Fibroblast of pulmonary artery (primary cell): Measurements from ENCODE around the gene DCAF17.

ENCODE experiments used
- DNase-seq: peaks from one replicate; pipeline ENCODE4 v3.0.0-alpha.2; 2010; ENCODE audit warnings: low read depth
- H3K4me3 ChIP-seq: replicated peaks from 2 replicates; pipeline ENCODE4 v1.5.1; 2011; ENCODE audit warnings: low read depth, mild to moderate bottlenecking, control low read depth, low read length, moderate library complexity
- TF ChIP-seq, protein P1 (sequence below): IDR thresholded peaks from 2 replicates; pipeline ENCODE4 v1.5.1; 2011; ENCODE audit warnings: mild to moderate bottlenecking, control low read depth, low read length, inconsistent platforms; ENCODE audit errors: missing control alignments

Gene DCAF17

DNA sequence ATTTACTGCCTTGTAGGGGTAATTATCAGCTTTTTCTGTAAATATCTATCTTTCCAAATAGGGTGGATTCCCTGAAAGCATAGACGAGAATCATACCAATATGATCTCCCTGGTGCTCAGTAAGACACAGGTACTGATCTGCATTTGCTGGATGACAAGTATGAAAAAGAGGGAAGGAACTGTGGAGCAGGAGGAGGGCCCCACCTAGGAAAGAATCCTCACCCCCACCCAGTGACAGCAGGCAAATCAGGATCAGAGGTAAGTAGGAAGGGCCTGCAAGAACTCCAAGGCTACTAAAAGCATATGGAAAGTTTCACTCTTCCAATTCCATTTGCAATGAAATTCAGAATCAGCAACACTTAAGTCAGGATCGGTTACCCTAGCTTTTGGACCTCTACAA lies 42.5 kb upstream of the DCAF17 start:
- DNase-seq: no peak
- TF ChIP-seq, protein P1, sequence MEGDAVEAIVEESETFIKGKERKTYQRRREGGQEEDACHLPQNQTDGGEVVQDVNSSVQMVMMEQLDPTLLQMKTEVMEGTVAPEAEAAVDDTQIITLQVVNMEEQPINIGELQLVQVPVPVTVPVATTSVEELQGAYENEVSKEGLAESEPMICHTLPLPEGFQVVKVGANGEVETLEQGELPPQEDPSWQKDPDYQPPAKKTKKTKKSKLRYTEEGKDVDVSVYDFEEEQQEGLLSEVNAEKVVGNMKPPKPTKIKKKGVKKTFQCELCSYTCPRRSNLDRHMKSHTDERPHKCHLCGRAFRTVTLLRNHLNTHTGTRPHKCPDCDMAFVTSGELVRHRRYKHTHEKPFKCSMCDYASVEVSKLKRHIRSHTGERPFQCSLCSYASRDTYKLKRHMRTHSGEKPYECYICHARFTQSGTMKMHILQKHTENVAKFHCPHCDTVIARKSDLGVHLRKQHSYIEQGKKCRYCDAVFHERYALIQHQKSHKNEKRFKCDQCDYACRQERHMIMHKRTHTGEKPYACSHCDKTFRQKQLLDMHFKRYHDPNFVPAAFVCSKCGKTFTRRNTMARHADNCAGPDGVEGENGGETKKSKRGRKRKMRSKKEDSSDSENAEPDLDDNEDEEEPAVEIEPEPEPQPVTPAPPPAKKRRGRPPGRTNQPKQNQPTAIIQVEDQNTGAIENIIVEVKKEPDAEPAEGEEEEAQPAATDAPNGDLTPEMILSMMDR: no peak

DNA sequence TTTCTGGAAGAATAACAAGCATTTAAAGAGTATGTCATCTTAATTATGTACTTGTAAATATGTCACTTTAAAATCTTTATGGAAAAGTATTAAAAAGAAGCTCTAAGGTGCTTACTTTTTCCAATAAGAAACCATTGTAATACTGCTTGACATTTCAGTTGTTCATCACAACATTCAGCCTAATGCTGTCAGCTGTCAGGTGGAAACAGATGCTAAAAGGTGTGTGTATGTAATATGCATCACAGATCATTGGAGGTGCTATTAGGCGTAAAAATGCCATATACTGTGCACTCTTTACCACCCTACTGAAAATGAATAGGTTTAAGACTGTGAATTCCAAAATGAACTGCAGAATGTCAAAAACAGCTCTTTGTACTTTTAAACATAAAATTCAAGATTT lies 40.5 kb upstream of the DCAF17 start:
- no peak overlapping the region for H3K4me3 ChIP-seq
- DNase-seq: no peak
- TF ChIP-seq, protein P1: no peak

More for the DNA sequence above, 42.5 kb upstream of the DCAF17 start:
- no peak overlapping the region for H3K4me3 ChIP-seq

DNA sequence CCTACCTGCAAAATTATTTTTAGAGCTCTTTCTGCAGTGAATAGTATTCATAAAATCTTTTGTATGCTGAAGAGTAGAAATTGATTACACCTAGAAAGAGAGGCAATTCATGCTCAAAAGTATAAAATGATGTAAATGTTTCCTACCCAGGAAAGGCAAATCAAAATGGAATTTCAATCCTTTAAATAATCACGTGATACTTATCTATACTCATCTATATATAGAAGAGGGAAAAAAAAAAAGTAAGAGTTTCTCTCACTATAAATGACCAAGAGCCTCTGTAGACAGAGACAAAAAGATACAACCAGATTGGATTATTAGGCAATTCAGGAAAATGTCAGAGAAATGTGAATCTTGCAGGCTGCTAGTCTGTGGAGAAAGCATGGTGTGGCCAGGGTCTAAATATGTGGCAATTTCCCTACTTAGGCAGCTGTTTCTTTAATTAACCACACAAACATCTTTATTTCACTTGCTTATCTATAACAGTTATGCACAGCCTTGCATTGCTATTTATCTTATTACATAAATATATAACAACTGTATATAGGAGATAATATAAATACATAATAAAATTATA lies 39.8 kb upstream of the DCAF17 start:
- no peak overlapping the region for H3K4me3 ChIP-seq
- TF ChIP-seq, protein P1: no peak
- peak; percentile 33 for DNase-seq

DNA sequence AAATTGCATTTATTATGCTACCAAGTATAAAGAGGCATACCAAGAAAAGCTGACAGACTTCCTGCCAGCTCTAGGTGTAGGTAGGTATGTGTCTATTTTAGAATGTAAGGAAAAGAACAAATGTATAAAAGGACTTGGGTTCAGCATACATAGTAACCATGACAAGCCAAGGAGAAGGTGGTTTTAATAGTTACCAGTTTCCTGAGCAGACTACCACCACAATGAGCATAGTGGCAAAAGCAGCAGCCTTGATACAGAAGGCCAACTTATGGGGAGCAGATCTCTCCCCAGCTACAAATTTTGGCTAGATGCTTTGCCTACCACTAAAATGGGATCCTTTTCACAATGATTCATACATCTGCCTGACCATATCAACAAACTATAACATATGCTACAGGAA lies 34.7 kb upstream of the DCAF17 start:
- H3K4me3 ChIP-seq: no peak overlapping the region
- TF ChIP-seq, protein P1: no peak
- no peak for DNase-seq

DNA sequence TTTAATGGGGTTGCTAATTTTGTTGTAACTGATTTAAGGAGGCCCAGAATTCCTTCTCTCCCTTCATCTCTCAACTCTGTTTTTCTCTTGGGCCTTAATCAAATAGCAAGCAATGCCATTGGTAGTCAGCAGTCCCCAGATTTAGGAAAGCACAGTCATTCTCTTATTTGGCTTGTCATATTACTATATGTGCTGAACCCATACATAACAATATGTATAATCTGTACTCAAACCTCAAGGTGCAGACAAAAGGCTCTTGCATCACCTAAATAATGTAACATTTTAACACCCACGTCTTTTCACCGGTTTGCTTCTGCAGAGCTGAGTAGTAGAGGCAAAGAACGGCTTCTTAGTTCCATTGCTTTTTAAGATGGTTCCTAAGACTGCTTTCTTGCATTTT lies 33.6 kb upstream of the DCAF17 start:
- no peak for DNase-seq
- TF ChIP-seq, protein P1: no peak
- H3K4me3 ChIP-seq: no peak overlapping the region

DNA sequence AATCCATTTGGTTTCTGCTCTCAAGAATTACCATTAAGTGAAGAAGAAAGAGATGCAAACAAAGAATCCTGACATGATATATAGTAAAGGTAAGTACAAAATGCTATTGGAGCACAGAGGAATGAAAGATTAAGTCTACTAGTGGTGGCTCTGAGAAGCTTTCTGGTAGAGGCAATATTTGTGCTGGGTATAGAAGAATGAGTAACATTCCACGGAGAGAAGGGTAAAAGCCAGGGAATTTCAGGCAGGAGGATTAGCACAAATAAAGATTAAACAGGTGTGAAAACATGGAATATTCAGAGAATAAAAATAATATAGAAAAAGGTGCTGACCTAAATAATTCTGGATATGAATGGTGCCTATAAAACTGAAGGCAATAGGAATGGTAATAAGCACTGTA lies 32.1 kb upstream of the DCAF17 start:
- no peak for DNase-seq
- TF ChIP-seq, protein P1: no peak

DNA sequence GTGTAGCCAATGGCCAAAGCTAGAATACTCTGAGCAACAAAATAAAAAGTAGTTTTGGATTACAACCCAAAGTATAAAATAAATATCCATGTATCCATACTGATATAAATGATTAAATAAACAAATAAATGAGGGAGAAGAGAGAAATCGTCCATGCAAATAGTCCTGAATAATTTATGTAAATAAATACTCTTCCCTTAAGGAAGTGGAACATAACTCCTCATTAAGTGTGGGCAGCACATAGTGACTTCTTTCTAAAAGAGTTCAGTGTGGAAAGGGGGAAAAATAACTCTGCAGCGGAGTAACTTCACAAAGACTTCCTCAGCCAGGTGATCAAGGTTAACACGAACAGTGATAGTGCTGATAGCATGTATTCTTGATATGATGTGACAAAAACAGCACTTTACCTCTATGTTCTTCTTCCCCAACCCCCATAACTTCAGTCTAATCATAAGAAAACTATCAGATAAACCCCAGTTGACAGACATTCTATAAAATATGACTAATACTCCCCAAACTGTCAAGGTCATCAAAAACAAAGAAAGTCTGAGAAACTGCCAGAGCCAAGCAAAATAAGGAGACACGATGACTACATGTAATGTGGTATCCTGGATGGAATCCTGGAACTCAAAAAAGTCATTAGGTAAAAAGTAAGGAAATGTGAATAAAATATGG lies 31.0 kb upstream of the DCAF17 start:
- no peak overlapping the region for H3K4me3 ChIP-seq
- TF ChIP-seq, protein P1: no peak
- DNase-seq: peak; percentile 33

More for the DNA sequence above, 32.1 kb upstream of the DCAF17 start:
- H3K4me3 ChIP-seq: no peak overlapping the region
